Measurements from ENCODE around the gene TANGO2.

The TANGO2 gene

GRCh38 chr22:20086101-20086599, 65.2 kb downstream of the TANGO2 start:
- TF ChIP-seq NFIC (IDR thresholded peaks at IDR 0.05) (no peak), CREB1 (IDR thresholded peaks at IDR 0.05; ENCODE audit: low read depth) (no peak), YY1 (IDR thresholded peaks at IDR 0.05; ENCODE audit: low read depth) (no peak), ZBTB7A (IDR thresholded peaks at IDR 0.05; ENCODE audit: low read depth) (no peak), EGR1 (IDR thresholded peaks at IDR 0.05) (no peak), CEBPB (IDR thresholded peaks at IDR 0.05) (no peak), TAF1 (IDR thresholded peaks at IDR 0.05; ENCODE audit: low read depth) (no peak), EP300 (IDR thresholded peaks at IDR 0.05; ENCODE audit: borderline replicate concordance) (no peak), TCF12 (IDR thresholded peaks at IDR 0.05; ENCODE audit: low read depth) (no peak)
- TF ChIP-seq, protein P1, sequence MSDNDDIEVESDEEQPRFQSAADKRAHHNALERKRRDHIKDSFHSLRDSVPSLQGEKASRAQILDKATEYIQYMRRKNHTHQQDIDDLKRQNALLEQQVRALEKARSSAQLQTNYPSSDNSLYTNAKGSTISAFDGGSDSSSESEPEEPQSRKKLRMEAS (IDR thresholded peaks at IDR 0.05), result no peak
- TF ChIP-seq, protein P2, sequence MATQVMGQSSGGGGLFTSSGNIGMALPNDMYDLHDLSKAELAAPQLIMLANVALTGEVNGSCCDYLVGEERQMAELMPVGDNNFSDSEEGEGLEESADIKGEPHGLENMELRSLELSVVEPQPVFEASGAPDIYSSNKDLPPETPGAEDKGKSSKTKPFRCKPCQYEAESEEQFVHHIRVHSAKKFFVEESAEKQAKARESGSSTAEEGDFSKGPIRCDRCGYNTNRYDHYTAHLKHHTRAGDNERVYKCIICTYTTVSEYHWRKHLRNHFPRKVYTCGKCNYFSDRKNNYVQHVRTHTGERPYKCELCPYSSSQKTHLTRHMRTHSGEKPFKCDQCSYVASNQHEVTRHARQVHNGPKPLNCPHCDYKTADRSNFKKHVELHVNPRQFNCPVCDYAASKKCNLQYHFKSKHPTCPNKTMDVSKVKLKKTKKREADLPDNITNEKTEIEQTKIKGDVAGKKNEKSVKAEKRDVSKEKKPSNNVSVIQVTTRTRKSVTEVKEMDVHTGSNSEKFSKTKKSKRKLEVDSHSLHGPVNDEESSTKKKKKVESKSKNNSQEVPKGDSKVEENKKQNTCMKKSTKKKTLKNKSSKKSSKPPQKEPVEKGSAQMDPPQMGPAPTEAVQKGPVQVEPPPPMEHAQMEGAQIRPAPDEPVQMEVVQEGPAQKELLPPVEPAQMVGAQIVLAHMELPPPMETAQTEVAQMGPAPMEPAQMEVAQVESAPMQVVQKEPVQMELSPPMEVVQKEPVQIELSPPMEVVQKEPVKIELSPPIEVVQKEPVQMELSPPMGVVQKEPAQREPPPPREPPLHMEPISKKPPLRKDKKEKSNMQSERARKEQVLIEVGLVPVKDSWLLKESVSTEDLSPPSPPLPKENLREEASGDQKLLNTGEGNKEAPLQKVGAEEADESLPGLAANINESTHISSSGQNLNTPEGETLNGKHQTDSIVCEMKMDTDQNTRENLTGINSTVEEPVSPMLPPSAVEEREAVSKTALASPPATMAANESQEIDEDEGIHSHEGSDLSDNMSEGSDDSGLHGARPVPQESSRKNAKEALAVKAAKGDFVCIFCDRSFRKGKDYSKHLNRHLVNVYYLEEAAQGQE (IDR thresholded peaks at IDR 0.05; ENCODE audit: low read depth), result no peak

- TF ChIP-seq NFIC (IDR thresholded peaks at IDR 0.05), result no peak
- no peak for TF ChIP-seq ZBTB7A (IDR thresholded peaks at IDR 0.05; ENCODE audit: low read depth)
- TF ChIP-seq FOXM1 (IDR thresholded peaks at IDR 0.05; ENCODE audit: borderline replicate concordance, low read depth), result no peak
Observed at GRCh38 chr22:20086763-20087162, 65.9 kb downstream of the TANGO2 start.

GRCh38 chr22:20087319-20088262, 66.7 kb downstream of the TANGO2 start:
- no peak for TF ChIP-seq CREB1 (IDR thresholded peaks at IDR 0.05; ENCODE audit: low read depth)
- no peak for TF ChIP-seq NFIC (IDR thresholded peaks at IDR 0.05)
- TF ChIP-seq TCF12 (IDR thresholded peaks at IDR 0.05; ENCODE audit: low read depth), result no peak
- TF ChIP-seq TEAD4 (IDR thresholded peaks at IDR 0.05), result no peak
- TF ChIP-seq ZBTB7A (IDR thresholded peaks at IDR 0.05; ENCODE audit: low read depth), result no peak
- no peak for TF ChIP-seq YY1 (IDR thresholded peaks at IDR 0.05; ENCODE audit: low read depth)
- TF ChIP-seq, protein P1 (IDR thresholded peaks at IDR 0.05), result no peak

DNA sequence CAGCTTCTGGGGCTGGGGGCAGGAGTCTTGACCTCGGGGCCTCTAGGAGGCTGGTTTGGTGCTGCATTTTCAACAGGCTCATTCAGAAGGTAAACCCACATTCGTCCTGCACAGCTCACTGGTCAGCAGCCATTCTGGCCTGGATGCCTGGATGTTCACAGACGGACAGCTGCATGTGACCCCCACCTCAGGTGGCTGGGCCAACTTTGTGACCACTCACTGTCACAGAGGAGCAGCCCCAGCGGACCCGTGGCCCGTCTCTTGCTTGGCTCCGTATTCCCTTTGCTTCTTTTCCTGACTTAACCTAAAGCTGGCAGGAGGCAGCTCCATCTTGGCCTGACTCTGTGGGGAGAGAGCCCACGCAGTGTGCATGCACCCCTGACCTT, 67.3 kb downstream of the TANGO2 start:
- TF ChIP-seq TEAD4 (IDR thresholded peaks at IDR 0.05) (no peak), RAD21 (IDR thresholded peaks at IDR 0.05; ENCODE audit: low read depth) (no peak), TCF12 (IDR thresholded peaks at IDR 0.05; ENCODE audit: low read depth) (no peak), FOXM1 (IDR thresholded peaks at IDR 0.05; ENCODE audit: borderline replicate concordance, low read depth) (no peak), NFIC (IDR thresholded peaks at IDR 0.05) (no peak), EGR1 (IDR thresholded peaks at IDR 0.05) (no peak), YY1 (IDR thresholded peaks at IDR 0.05; ENCODE audit: low read depth) (no peak)
- TF ChIP-seq, protein P1 (IDR thresholded peaks at IDR 0.05), result no peak
- TF ChIP-seq, protein P2 (IDR thresholded peaks at IDR 0.05; ENCODE audit: low read depth), result no peak

GRCh38 chr22:20089226-20089976, 68.5 kb downstream of the TANGO2 start:
- TF ChIP-seq TAF1 (IDR thresholded peaks at IDR 0.05; ENCODE audit: low read depth), result no peak
- no peak for TF ChIP-seq YY1 (IDR thresholded peaks at IDR 0.05; ENCODE audit: low read depth)
- TF ChIP-seq, protein P2 (IDR thresholded peaks at IDR 0.05; ENCODE audit: low read depth), result no peak
